Neural crest cell (in vitro differentiated cells): ENCODE data around the gene KIF3A. TPM values are rescaled to one million over a fixed set of nuclear protein-coding genes. Genes with fewer than 3 reads are reported as not detected.

Experiments
- DNase-seq: peaks from one replicate; pipeline ENCODE4 v3.0.0; 2021; ENCODE audit warnings: low read depth, mixed read lengths, low spot score
- H3K27ac Mint-ChIP-seq: one replicate; pipeline ENCODE4 v1.8.0; 2021; ENCODE audit warnings: mild to moderate bottlenecking, mixed read lengths; ENCODE audit not compliant: unreplicated experiment
- H3K27me3 Mint-ChIP-seq: 2 replicates; pipeline ENCODE4 v1.8.0; 2021; ENCODE audit warnings: low read depth, mild to moderate bottlenecking, mixed read lengths
- H3K36me3 Mint-ChIP-seq: 2 replicates; pipeline ENCODE4 v1.8.0; 2021; ENCODE audit warnings: low read depth, mild to moderate bottlenecking, mixed read lengths
- H3K4me1 Mint-ChIP-seq: 2 replicates; pipeline ENCODE4 v1.8.0; 2021; ENCODE audit warnings: mixed read lengths
- H3K4me3 Mint-ChIP-seq: one replicate; pipeline ENCODE4 v1.8.0; 2021; ENCODE audit warnings: mild to moderate bottlenecking, mixed read lengths
- H3K9me3 Mint-ChIP-seq: 2 replicates; pipeline ENCODE4 v1.8.0; 2021; ENCODE audit warnings: mixed read lengths
- total RNA-seq: library from RNA; stranded (reverse); gene quantifications from 2 replicates; pipeline ENCODE4 v1.2.1, GENCODE V29; 2021
- TF ChIP-seq, protein P1 (sequence below): fragments of 200-600 bp; sonication (generic); conservative IDR thresholded peaks from 2 replicates; pipeline ENCODE4 v1.5.0; 2021; ENCODE audit warnings: antibody characterized with exemption, mild to moderate bottlenecking

Gene KIF3A
- total RNA-seq, 1 donor from 2014 or later, result 23.8 TPM

DNA sequence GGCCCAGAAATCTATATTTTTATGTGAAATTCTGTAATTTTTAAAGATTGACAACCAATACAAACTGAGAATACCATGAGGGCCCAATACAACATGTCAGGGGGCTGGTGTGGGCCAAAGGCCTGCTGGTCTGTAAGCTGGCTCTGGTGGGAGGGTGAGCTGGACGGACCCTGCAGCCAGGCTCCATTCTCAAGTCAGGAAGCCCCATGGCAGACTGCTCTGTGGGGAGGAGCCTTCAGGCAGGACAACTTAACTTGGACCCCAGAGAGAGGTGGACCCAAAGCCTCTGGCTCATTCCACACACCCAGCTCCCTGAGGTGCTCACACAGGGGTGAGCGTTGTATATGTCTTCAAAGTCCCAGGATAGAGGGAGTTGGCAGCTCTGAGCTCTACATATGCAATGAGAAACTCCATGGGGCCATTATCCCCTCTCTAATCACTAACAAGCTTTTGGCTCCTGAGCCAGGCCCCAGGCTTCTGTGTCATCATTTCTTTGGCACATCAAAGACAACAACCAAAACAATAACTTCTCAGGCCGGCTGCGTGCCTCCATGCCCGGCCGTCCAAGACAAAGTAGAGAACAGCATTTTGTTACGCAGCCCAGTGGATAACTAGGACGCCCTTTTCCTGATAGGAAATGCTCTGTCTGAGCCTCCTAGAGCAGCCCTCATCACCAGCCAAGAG, 33.3 kb upstream of the KIF3A start:
- no peak for DNase-seq
- H3K4me3 Mint-ChIP-seq, result peak overlapping the region; percentile 61
- TF ChIP-seq, protein P1, sequence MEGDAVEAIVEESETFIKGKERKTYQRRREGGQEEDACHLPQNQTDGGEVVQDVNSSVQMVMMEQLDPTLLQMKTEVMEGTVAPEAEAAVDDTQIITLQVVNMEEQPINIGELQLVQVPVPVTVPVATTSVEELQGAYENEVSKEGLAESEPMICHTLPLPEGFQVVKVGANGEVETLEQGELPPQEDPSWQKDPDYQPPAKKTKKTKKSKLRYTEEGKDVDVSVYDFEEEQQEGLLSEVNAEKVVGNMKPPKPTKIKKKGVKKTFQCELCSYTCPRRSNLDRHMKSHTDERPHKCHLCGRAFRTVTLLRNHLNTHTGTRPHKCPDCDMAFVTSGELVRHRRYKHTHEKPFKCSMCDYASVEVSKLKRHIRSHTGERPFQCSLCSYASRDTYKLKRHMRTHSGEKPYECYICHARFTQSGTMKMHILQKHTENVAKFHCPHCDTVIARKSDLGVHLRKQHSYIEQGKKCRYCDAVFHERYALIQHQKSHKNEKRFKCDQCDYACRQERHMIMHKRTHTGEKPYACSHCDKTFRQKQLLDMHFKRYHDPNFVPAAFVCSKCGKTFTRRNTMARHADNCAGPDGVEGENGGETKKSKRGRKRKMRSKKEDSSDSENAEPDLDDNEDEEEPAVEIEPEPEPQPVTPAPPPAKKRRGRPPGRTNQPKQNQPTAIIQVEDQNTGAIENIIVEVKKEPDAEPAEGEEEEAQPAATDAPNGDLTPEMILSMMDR, result no peak

DNA sequence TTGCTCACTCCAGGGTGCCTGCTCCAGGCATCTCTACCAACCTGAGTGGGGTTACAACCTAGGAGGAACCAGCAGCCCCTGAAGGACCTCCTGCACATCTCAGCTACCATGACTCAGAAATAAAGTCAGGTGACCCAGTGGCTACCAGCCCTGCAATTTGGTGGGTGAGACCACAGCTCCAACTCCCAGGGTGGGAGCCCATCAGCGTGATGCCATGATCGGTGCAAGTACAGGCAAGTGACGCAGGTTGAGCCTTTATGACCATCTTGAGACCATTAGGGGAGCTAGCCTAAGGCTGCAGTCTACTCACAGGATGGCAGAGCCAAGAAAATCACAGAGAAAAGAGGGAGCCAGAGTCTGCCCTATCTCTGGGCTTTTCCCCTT, 31.1 kb upstream of the KIF3A start:
- H3K4me1 Mint-ChIP-seq, result peaks cover 12% of the 10 kb centered on the region
- TF ChIP-seq, protein P1, result no peak
- H3K27me3 Mint-ChIP-seq, result no peaks in the 10 kb centered on the region
- H3K9me3 Mint-ChIP-seq, result no peaks in the 10 kb centered on the region
- no peak overlapping the region for H3K4me3 Mint-ChIP-seq
- DNase-seq, result no peak
- no peaks in the 10 kb centered on the region for H3K36me3 Mint-ChIP-seq
- H3K27ac Mint-ChIP-seq, result no peak overlapping the region

More for the DNA sequence above, 33.3 kb upstream of the KIF3A start:
- no peaks in the 10 kb centered on the region for H3K9me3 Mint-ChIP-seq
- no peaks in the 10 kb centered on the region for H3K27me3 Mint-ChIP-seq
- H3K4me1 Mint-ChIP-seq, result peaks cover 16% of the 10 kb centered on the region
- H3K27ac Mint-ChIP-seq, result peak overlapping the region; percentile 50
- H3K36me3 Mint-ChIP-seq, result no peaks in the 10 kb centered on the region

DNA sequence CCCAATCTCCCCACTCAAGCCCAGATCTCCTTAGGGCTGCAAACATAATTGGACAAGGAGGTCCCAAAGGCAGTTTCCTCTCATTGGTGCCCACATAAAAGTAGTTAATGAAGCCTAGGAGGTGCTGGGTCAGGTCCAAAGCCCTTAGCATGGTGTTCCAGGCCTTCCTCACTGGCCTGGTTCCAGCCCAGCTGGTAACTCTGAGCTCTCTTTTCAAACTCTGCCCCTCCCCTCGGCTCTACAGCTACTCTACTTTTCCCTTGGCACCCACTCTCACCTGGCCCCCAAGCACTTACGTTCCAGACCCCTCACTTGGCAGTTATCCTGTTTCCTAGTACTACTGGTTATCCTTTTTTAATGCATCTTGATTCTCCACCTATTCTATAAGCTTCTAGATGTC, 29.8 kb upstream of the KIF3A start:
- Mint-ChIP-seq H3K4me3 (no peak overlapping the region), H3K4me1 (peaks cover 8% of the 10 kb centered on the region), H3K36me3 (no peaks in the 10 kb centered on the region), H3K9me3 (no peaks in the 10 kb centered on the region), H3K27ac (peak overlapping the region; percentile 37), H3K27me3 (no peaks in the 10 kb centered on the region)
- TF ChIP-seq, protein P1, result no peak
- no peak for DNase-seq

DNA sequence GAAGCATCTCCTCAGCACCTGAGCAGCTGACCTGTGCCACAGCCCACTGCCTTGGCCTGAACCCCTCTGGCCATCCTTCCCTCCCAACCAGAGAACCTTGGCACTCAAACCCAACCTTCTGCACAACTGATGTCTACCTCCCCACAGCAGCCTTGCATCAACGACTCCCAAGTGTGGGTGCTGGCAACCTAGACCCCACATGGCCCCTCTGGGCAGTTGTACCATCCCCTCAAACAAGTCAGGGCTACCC, 29.4 kb upstream of the KIF3A start:
- Mint-ChIP-seq H3K27me3 (no peaks in the 10 kb centered on the region), H3K4me1 (peaks cover 6% of the 10 kb centered on the region), H3K36me3 (no peaks in the 10 kb centered on the region), H3K27ac (peak overlapping the region; percentile 37), H3K9me3 (no peaks in the 10 kb centered on the region), H3K4me3 (no peak overlapping the region)
- TF ChIP-seq, protein P1, result no peak
- DNase-seq, result no peak

DNA sequence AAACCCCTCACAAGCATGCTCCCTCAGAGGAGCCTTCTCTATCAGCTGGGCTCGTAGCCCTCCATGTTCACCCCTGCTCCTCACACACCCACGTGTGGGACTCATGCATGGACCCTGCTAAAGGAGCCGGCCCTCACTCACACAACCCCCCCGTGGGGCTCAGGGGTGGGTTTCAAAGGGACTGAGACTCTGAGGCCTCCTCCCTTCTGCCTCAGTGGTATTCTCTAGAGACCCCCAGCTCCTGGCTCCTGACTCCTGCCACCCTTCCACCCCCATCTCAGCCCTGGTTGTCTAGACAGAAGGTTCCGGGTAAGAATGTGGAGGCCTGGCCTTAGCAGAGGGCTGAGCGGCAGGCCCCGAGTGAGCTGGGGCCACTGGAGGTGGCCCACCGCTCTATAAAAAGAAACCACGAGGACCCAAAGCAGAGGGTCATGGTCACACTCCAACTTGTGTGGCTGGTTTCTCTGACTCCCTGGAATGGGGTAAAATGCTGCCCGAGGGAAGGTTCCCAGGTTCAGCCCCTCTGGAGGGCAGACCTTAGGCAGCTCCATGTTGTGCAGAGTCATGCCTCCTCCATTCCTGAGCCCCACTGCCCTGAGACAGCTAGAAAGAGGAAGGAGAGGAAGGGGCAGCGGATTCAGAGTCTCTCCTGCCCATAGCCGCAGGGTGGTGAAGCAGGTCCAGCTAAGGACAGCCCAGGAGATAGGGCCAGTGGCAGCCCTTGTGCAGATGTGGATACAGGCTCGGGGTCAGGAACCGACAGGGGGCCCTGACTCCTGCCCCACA, 28.9 kb upstream of the KIF3A start:
- TF ChIP-seq, protein P1, result no peak
- H3K9me3 Mint-ChIP-seq, result no peaks in the 10 kb centered on the region
- DNase-seq, result no peak
- H3K36me3 Mint-ChIP-seq, result no peaks in the 10 kb centered on the region
- no peaks in the 10 kb centered on the region for H3K27me3 Mint-ChIP-seq
- H3K4me1 Mint-ChIP-seq, result peaks cover 5% of the 10 kb centered on the region
- no peak overlapping the region for H3K27ac Mint-ChIP-seq
- no peak overlapping the region for H3K4me3 Mint-ChIP-seq
